GM12891 (cell line): ENCODE data around the gene GLIS1.

Source experiments
- POLR2A ChIP-seq: IDR thresholded peaks from 2 replicates; pipeline ENCODE4 v1.6.1; 2011; ENCODE audit warnings: low read depth, low read length, control low read depth
- POLR2AphosphoS5 ChIP-seq: IDR thresholded peaks from 2 replicates; pipeline ENCODE4 v1.6.1; 2011; ENCODE audit warnings: low read depth, low read length, control low read depth
- SPI1 ChIP-seq: IDR thresholded peaks from 2 replicates; pipeline ENCODE4 v1.6.1; 2011; ENCODE audit warnings: low read depth, low read length, control low read depth

GRCh38 chr1:53732912-53733317 is 6.0 kb downstream of the GLIS1 start:
- TF ChIP-seq POLR2AphosphoS5, result no peak
- no peak for TF ChIP-seq POLR2A
- no peak for TF ChIP-seq SPI1
